Activated T-cell treated with anti-CD3 and anti-CD28 coated beads for 24 hours (primary cell): ENCODE results near the gene OVOL1.
A peak's percentile ranks its signal among the peaks of the same experiment; 100 is the strongest.
"Not testable (repeated sequence)": the region's sequence is repeated elsewhere in the genome, so short reads cannot be mapped to it uniquely, and the experiment has no call there.

Source experiments
- DNase-seq: peaks from one replicate; pipeline ENCODE4 v3.0.0-alpha.2; 2020; ENCODE audit warnings: low read depth

Gene OVOL1

GRCh38 chr11:65814986-65815565 lies 28.2 kb downstream of the OVOL1 start:
- no peak for DNase-seq

GRCh38 chr11:65816696-65817095 lies 29.8 kb downstream of the OVOL1 start:
- no peak for DNase-seq

GRCh38 chr11:65817312-65817834 lies 30.5 kb downstream of the OVOL1 start:
- DNase-seq: no peak

GRCh38 chr11:65817835-65818680 lies 31.2 kb downstream of the OVOL1 start:
- DNase-seq: peak; percentile 87

- no peak for DNase-seq
Observed at GRCh38 chr11:65821107-65821506, 34.2 kb downstream of the OVOL1 start.

GRCh38 chr11:65822776-65823528 lies 36.1 kb downstream of the OVOL1 start:
- no peak for DNase-seq

GRCh38 chr11:65826984-65827735 lies 40.3 kb downstream of the OVOL1 start:
- no peak for DNase-seq

- DNase-seq: no peak
Observed at GRCh38 chr11:65829459-65829858, 42.6 kb downstream of the OVOL1 start.

GRCh38 chr11:65832231-65832630 lies 45.4 kb downstream of the OVOL1 start:
- not testable (repeated sequence) for DNase-seq

GRCh38 chr11:65833297-65834030 lies 46.6 kb downstream of the OVOL1 start, which contains the start of gene SNX32:
Gene SNX32 (plus strand): TSS chr11:65833963. CDS start chr11:65834066, 103 bp downstream.
- DNase-seq: peak; percentile 92

- DNase-seq: no peak
Observed at GRCh38 chr11:65834202-65834601, 47.3 kb downstream of the OVOL1 start.

GRCh38 chr11:65842144-65842543 lies 55.3 kb downstream of the OVOL1 start:
- DNase-seq: no peak

GRCh38 chr11:65843811-65844210 lies 56.9 kb downstream of the OVOL1 start:
- DNase-seq: no peak

- DNase-seq: no peak
Observed at GRCh38 chr11:65844231-65844872, 57.5 kb downstream of the OVOL1 start.
